HG03378 (cell line): ENCODE measurements around the gene NTN5.
"Not testable (repeated sequence)": the region's sequence is repeated elsewhere in the genome, so short reads cannot be mapped to it uniquely, and the experiment has no call there.

Source experiments
- ATAC-seq: cut with Tn5 transposase; IDR thresholded peaks from one replicate; pipeline ENCODE4 v1.9.1; 2021; ENCODE audit warnings: mild to moderate bottlenecking, moderate library complexity; ENCODE audit not compliant: unreplicated experiment

The NTN5 gene

GRCh38 chr19:48632692-48633147, 40.1 kb downstream of the NTN5 start:
- ATAC-seq = no peak

GRCh38 chr19:48632286-48632685, 40.5 kb downstream of the NTN5 start:
- ATAC-seq = not testable (repeated sequence)

- no peak for ATAC-seq
Observed at GRCh38 chr19:48631225-48631624, 41.6 kb downstream of the NTN5 start.

GRCh38 chr19:48630296-48631063, 42.3 kb downstream of the NTN5 start:
- no peak for ATAC-seq

GRCh38 chr19:48629599-48630295, 43.1 kb downstream of the NTN5 start:
- ATAC-seq = no peak

GRCh38 chr19:48629297-48629598, 43.6 kb downstream of the NTN5 start:
- ATAC-seq = no peak

- ATAC-seq = no peak
Observed at GRCh38 chr19:48628486-48629296, 44.1 kb downstream of the NTN5 start.

- ATAC-seq = no peak
Observed at GRCh38 chr19:48627865-48628314, 44.9 kb downstream of the NTN5 start.

GRCh38 chr19:48627201-48627864, 45.5 kb downstream of the NTN5 start:
- no peak for ATAC-seq

GRCh38 chr19:48625891-48626327, 46.9 kb downstream of the NTN5 start:
- ATAC-seq = no peak

- no peak for ATAC-seq
Observed at GRCh38 chr19:48624791-48625723, 47.8 kb downstream of the NTN5 start.

GRCh38 chr19:48624067-48624594, 48.7 kb downstream of the NTN5 start:
- ATAC-seq = no peak

GRCh38 chr19:48623556-48624066, 49.2 kb downstream of the NTN5 start:
- no peak for ATAC-seq

GRCh38 chr19:48619692-48620585, 52.9 kb downstream of the NTN5 start:
- no peak for ATAC-seq

GRCh38 chr19:48618916-48619691, 53.7 kb downstream of the NTN5 start, which contains the start of the genes RPL18 and SPHK2:
RPL18 (minus strand) TSS chr19:48619178; CDS start chr19:48619143, 35 bp downstream.
SPHK2 (plus strand) TSS chr19:48619506; CDS start chr19:48620515, 1,009 bp downstream.
- ATAC-seq = peak; percentile 79

- no peak for ATAC-seq
Observed at GRCh38 chr19:48618278-48618915, 54.4 kb downstream of the NTN5 start.
